Aorta (tissue), 5 donors: ENCODE measurements around the gene CCDC88C. TPM values are rescaled to one million over a fixed set of nuclear protein-coding genes. Genes with fewer than 3 reads are reported as not detected.
A peak's percentile ranks its signal among the peaks of the same experiment; 100 is the strongest.
"Not testable (repeated sequence)": the region's sequence is repeated elsewhere in the genome, so short reads cannot be mapped to it uniquely, and the experiment has no call there.

Experiments
- ATAC-seq: fragments of 200-7000 bp; cut with Tn5 transposase; one replicate; pipeline ENCODE4 v1.9.1; 2022; ENCODE audit warnings: moderate library complexity; ENCODE audit not compliant: low FRiP score
- DNase-seq, 2 donors: peaks; one replicate each; pipeline ENCODE4 v3.0.0-alpha.2; 2020
- H3K27ac ChIP-seq, 2 donors: one replicate each; pipeline ENCODE4 v1.5.1; 2013; ENCODE audit warnings: low read length in 2 of 2, mild to moderate bottlenecking in 2 of 2, moderate library complexity in 2 of 2, control low read depth in 1 of 2, inconsistent platforms in 1 of 2, low read depth in 1 of 2
- H3K27me3 ChIP-seq, 2 donors: one replicate each; pipeline ENCODE4 v1.6.1; 2013; ENCODE audit warnings: control low read depth in 1 of 2, low read length in 1 of 2, mild to moderate bottlenecking in 1 of 2, moderate library complexity in 1 of 2; ENCODE audit not compliant: insufficient read depth in 2 of 2, control insufficient read depth in 1 of 2
- H3K36me3 ChIP-seq, 2 donors: one replicate each; pipeline ENCODE4 v1.6.1; 2013; ENCODE audit warnings: control low read depth in 1 of 2, low read length in 1 of 2, mild to moderate bottlenecking in 1 of 2; ENCODE audit not compliant: insufficient read depth in 2 of 2, control insufficient read depth in 1 of 2
- H3K4me1 ChIP-seq, 2 donors: one replicate each; pipeline ENCODE4 v1.6.1; 2013; ENCODE audit warnings: low read length in 2 of 2, control low read depth in 1 of 2, mild to moderate bottlenecking in 1 of 2, moderate library complexity in 1 of 2; ENCODE audit not compliant: insufficient read depth in 2 of 2, control insufficient read depth in 1 of 2
- H3K4me3 ChIP-seq, 2 donors: one replicate each; pipeline ENCODE4 v1.5.1; 2013; ENCODE audit warnings: low read length in 2 of 2, control low read depth in 1 of 2, mild to moderate bottlenecking in 1 of 2
- H3K9me3 ChIP-seq: one replicate; pipeline ENCODE4 v1.6.1; 2013; ENCODE audit warnings: mild to moderate bottlenecking, low read length; ENCODE audit not compliant: control insufficient read depth
- WGBS, 2 donors: extraction: QIAGEN DNeasy Blood & Tissue Kit; methylation state at CpG; one replicate each; pipeline ENCODE4 v1.1.7; 2013; 5-methylcytosine and 5-hydroxymethylcytosine counted together
- intact Hi-C, 2 donors: fragments of 100-400 bp; cut with DNase I; formaldehyde crosslinking; loops; one replicate each; pipeline versions ENCODE4 v1.14.2 to v1.15.0; 2022
- polyA plus RNA-seq, 2 donors: library from polyadenylated mRNA; stranded (reverse); fragments of 200-250 nt; gene quantifications; one replicate each; pipeline ENCODE4 v1.2.3, GENCODE V29; 2013
- total RNA-seq, 2 donors: library from RNA; stranded (reverse); fragmentation: NEBNext Ultra II Directional; extraction: Animal tissue kit (Norgen Biotek cat#: 25700); gene quantifications; one replicate each; pipeline ENCODE4 v1.2.1, GENCODE V29; 2021
- donor health status: healthy with polysubstance abuse.
- donor health status: Bipolar disorder and iron deficiency.
- donor health status: DM: no; HTN: no; CAD: no.
- donor health status: DM: no; HTN: no; CAD: no.
- donor health status: DM: yes; HTN: yes; CAD: no.

Gene CCDC88C
- total and polyA plus RNA-seq, 4 donors, result 0.33 to 18.4 (median 6.1) TPM

DNA sequence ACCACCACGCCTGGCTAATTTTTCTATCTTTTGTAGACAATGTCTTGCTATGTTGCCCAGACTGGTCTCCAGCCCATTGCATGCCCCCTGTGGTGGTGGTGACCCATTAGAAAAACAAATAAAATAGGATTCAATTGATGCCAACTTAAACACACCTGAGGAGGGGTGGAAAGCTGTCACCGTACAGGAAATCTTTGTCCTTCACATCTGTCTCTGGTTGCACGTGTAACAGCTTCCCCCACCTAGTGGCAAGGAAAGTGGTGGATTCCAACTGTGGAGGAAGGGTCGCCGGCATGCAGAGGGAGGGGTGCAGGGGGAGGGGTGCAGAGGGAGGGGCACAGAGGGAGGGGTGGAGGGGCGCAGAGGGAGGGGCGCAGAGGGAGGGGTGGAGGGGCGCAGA, 147.0 kb downstream of the CCDC88C start:
- Histone ChIP-seq H3K27me3 (no peaks in the 10 kb centered on the region), H3K27ac (no peak overlapping the region), H3K36me3 (no peaks in the 10 kb centered on the region), H3K4me3 (no peak overlapping the region), H3K4me1 (no peaks in the 10 kb centered on the region), H3K9me3 (no peaks in the 10 kb centered on the region)
- DNase-seq, result no peak
- ATAC-seq, result no peak
- 75 to 77% methylated on average over 5 to 8 of the region's 8 CpGs for WGBS, 2 donors
- intact Hi-C loops, result no loop called here

GRCh38 chr14:91270188-91270587, 147.4 kb downstream of the CCDC88C start:
- 93 to 94% methylated on average over 6 of the region's 6 CpGs for WGBS, 2 donors

DNA sequence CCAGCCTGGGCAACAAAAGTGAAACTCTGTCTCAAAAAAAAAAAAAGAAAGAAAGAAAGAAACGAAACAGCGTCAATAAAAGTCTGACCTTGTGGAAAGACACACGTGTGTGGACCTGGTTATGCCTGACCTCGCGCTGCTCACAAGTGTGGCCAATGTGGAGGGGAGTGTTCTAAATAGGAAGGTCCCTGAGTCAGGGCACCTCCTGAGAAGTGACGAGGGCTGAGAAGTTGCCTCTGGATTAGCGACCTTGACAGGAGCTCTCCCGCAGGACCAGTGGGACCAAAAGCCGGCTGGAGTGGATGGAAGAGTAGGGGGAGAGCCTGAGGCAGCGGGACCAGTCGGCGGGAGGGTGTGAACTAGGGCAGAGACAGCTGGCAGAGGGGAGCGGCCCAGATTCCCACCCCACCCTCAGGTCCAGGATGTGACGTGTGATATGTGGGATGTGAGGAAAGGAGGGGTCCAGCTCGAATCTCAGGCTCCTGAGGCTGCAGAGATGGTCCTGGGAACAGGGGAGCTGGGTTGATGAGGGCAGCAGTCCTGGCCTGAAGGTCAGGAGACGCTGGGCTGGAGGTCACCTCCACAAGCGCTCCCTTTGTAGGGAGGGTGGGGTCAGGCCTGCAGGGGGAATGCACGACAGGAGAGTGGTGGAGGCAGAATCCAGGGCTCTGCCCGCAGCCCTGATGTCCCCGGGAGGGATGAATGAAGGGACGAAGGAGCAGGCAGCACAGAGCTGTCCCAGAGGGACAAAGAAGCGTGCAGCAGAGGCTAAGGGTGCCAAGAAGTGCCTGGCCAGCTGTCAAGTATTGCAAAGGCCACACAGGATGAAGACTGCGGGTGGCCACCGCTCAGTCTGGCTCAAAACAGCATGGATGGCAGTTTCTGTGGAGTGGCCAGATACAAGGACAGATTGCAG, 148.3 kb downstream of the CCDC88C start:
- DNase-seq, result no peak
- Histone ChIP-seq H3K27ac (no peak overlapping the region), H3K4me1 (no peaks in the 10 kb centered on the region), H3K36me3 (no peaks in the 10 kb centered on the region), H3K9me3 (no peaks in the 10 kb centered on the region), H3K27me3 (no peaks in the 10 kb centered on the region), H3K4me3 (no peak overlapping the region)
- ATAC-seq, result peak; percentile 39
- intact Hi-C loops, result no loop called here
- WGBS, 2 donors, result 46 to 49% methylated on average over 23 to 24 of the region's 24 CpGs

More at GRCh38 chr14:91270188-91270587, 147.4 kb downstream of the CCDC88C start:
- ATAC-seq (no peak), DNase-seq (no peak)
- Histone ChIP-seq H3K9me3 (no peaks in the 10 kb centered on the region), H3K4me1 (no peaks in the 10 kb centered on the region), H3K27ac (no peak overlapping the region), H3K36me3 (no peaks in the 10 kb centered on the region), H3K4me3 (no peak overlapping the region), H3K27me3 (no peaks in the 10 kb centered on the region)
- intact Hi-C loops, result no loop called here

- H3K4me1 ChIP-seq, result no peaks in the 10 kb centered on the region
- intact Hi-C loops, result no loop called here
- H3K4me3 ChIP-seq, result no peak overlapping the region
- WGBS, 2 donors, result 96 to 97% methylated on average over 7 of the region's 7 CpGs
- H3K9me3 ChIP-seq, result no peaks in the 10 kb centered on the region
- no peak overlapping the region for H3K27ac ChIP-seq
- H3K36me3 ChIP-seq, result no peaks in the 10 kb centered on the region
- ATAC-seq (no peak), DNase-seq (no peak)
- H3K27me3 ChIP-seq, result no peaks in the 10 kb centered on the region
Measured at GRCh38 chr14:91267965-91268437, 149.6 kb downstream of the CCDC88C start.

- H3K27me3 ChIP-seq, DNase-seq, intact Hi-C loops, H3K4me3 ChIP-seq, H3K9me3 ChIP-seq, H3K36me3 ChIP-seq, ATAC-seq, H3K4me1 ChIP-seq, H3K27ac ChIP-seq: not testable (repeated sequence)
- WGBS, 2 donors, result 97% methylated on average over 15 of the region's 15 CpGs
Measured at GRCh38 chr14:91266276-91266675, 151.3 kb downstream of the CCDC88C start.

- no peaks in the 10 kb centered on the region for H3K27me3 ChIP-seq
- no peak for ATAC-seq
- H3K4me1 ChIP-seq, result no peaks in the 10 kb centered on the region
- H3K36me3 ChIP-seq, result no peaks in the 10 kb centered on the region
- intact Hi-C loops, result no loop called here
- WGBS, 2 donors, result 96 to 97% methylated on average over 7 of the region's 7 CpGs
- H3K9me3 ChIP-seq, result no peaks in the 10 kb centered on the region
- no peak for DNase-seq
- no peak overlapping the region for H3K27ac ChIP-seq
- H3K4me3 ChIP-seq, result no peak overlapping the region
Measured at GRCh38 chr14:91265404-91265803, 152.2 kb downstream of the CCDC88C start.

- DNase-seq, result no peak
- Histone ChIP-seq H3K27ac (no peak overlapping the region), H3K9me3 (no peaks in the 10 kb centered on the region), H3K4me3 (peak overlapping the region in 1 of 2 donors; percentile 43), H3K36me3 (no peaks in the 10 kb centered on the region), H3K4me1 (no peaks in the 10 kb centered on the region), H3K27me3 (no peaks in the 10 kb centered on the region)
- ATAC-seq, result no peak
- intact Hi-C loops, result no loop called here
- 16 to 18% methylated on average over 57 to 69 of the region's 69 CpGs for WGBS, 2 donors
Measured at GRCh38 chr14:91264151-91265150, 153.2 kb downstream of the CCDC88C start.

GRCh38 chr14:91263329-91263728, 154.3 kb downstream of the CCDC88C start:
- no peaks in the 10 kb centered on the region for H3K27me3 ChIP-seq
- DNase-seq (no peak), ATAC-seq (no peak)
- H3K9me3 ChIP-seq, result no peaks in the 10 kb centered on the region
- 96 to 100% methylated on average over 2 of the region's 2 CpGs for WGBS, 2 donors
- no peaks in the 10 kb centered on the region for H3K36me3 ChIP-seq
- H3K27ac ChIP-seq, result no peak overlapping the region
- no peaks in the 10 kb centered on the region for H3K4me1 ChIP-seq
- intact Hi-C loops, result no loop called here
- no peak overlapping the region for H3K4me3 ChIP-seq
